Measurements from ENCODE around the gene RAPGEF2.

DNA sequence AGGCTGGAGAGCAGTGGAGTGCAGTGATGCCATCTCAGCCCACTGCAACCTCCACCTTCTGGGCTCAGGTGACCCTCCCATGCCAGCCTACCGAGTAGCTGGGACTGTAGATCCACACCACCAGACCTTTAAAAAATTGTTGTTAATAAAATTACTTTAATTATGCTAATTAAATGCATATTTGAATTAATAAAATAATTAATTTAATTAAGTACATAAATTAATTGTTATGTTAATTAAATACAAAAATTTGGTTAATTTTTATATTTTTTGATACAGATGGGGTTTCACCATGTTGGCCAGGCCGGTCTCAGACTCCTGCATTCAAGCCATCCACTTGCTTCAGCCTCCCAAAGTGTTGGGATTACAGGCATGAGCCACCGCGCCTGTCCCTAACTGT, 12.6 kb upstream of the RAPGEF2 start:
- TF ChIP-seq, protein P1, sequence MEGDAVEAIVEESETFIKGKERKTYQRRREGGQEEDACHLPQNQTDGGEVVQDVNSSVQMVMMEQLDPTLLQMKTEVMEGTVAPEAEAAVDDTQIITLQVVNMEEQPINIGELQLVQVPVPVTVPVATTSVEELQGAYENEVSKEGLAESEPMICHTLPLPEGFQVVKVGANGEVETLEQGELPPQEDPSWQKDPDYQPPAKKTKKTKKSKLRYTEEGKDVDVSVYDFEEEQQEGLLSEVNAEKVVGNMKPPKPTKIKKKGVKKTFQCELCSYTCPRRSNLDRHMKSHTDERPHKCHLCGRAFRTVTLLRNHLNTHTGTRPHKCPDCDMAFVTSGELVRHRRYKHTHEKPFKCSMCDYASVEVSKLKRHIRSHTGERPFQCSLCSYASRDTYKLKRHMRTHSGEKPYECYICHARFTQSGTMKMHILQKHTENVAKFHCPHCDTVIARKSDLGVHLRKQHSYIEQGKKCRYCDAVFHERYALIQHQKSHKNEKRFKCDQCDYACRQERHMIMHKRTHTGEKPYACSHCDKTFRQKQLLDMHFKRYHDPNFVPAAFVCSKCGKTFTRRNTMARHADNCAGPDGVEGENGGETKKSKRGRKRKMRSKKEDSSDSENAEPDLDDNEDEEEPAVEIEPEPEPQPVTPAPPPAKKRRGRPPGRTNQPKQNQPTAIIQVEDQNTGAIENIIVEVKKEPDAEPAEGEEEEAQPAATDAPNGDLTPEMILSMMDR (IDR thresholded peaks at IDR 0.05): no peak
- TF ChIP-seq POLR2A (IDR thresholded peaks at IDR 0.05): no peak
- TF ChIP-seq POLR2AphosphoS5 (IDR thresholded peaks at IDR 0.05): no peak

Data from breast epithelium (tissue), 3 donors.